A549 (cell line): Measurements from ENCODE around the gene GFER. TPM values are rescaled to one million over a fixed set of nuclear protein-coding genes. Genes with fewer than 3 reads are reported as not detected.

ENCODE experiments used
- ATAC-seq, 2 experiments: fragments of 200-7000 bp in 1 of 2; fragments of >200 bp in 1 of 2; cut with Nextera tagmentation in 1 of 2; cut with Tn5 transposase in 1 of 2; 3 replicates each; pipeline versions ENCODE4 v1.8.0 to v1.9.1; 2018 to 2020; ENCODE audit warnings: mild to moderate bottlenecking in 1 of 2, moderate library complexity in 1 of 2
- CTCF ChIA-PET: fragments of 300-600 bp; sonication (Branson Sonifier 250); formaldehyde crosslinking; extraction: SDS; loops from one replicate; lab custom pipeline; 2021; ENCODE audit warnings: antibody characterized with exemption, inconsistent platforms; lab: Yijun Ruan, JAX
- POLR2A ChIA-PET: fragments of 350-600 bp; formaldehyde crosslinking; extraction: SDS; loops from one replicate; lab custom pipeline; 2021; ENCODE audit warnings: antibody characterized with exemption, inconsistent platforms; lab: Yijun Ruan, JAX
- DNase-seq, 2 experiments: peaks; one replicate each; pipeline versions ENCODE4 v3.0.0 to v3.0.0-alpha.2; 2011 to 2016; ENCODE audit warnings: low read depth in 1 of 2, low spot score in 1 of 2
- FAIRE-seq: peaks from 2 replicates; lab custom pipeline; 2011; peaks lifted over from hg19 to GRCh38; lab: Jason Lieb, UNC
- H3K27ac ChIP-seq, 2 experiments: fragments of >200 bp; sonication (Bioruptor Twin); formaldehyde crosslinking; 3 replicates each; pipeline ENCODE4 v1.5.1; 2016 to 2017
- H3K4me1 ChIP-seq: fragments of >200 bp; sonication (Bioruptor Twin); formaldehyde crosslinking; 3 replicates; pipeline ENCODE4 v1.6.1; 2016
- H3K4me2 ChIP-seq: fragments of >200 bp; sonication (Bioruptor Twin); formaldehyde crosslinking; 3 replicates; pipeline ENCODE4 v1.6.1; 2016
- H3K4me3 ChIP-seq: fragments of >200 bp; sonication (Bioruptor Twin); formaldehyde crosslinking; 3 replicates; pipeline ENCODE4 v1.5.1; 2016
- H3K9me3 ChIP-seq: fragments of >200 bp; sonication (Bioruptor Twin); formaldehyde crosslinking; 3 replicates; pipeline ENCODE4 v1.6.1; 2016
- BCL3 ChIP-seq: fragments of >200 bp; sonication (Bioruptor Twin); formaldehyde crosslinking; IDR thresholded peaks from 3 replicates; pipeline ENCODE4 v1.6.1; 2016
- CHD2 ChIP-seq: fragments of 150-350 bp; IDR thresholded peaks from 2 replicates; pipeline ENCODE4 v1.6.1; 2014; ENCODE audit warnings: low read length; ENCODE audit not compliant: partially characterized antibody
- CTCF ChIP-seq: fragments of >200 bp; sonication (Bioruptor Twin); formaldehyde crosslinking; IDR thresholded peaks from 3 replicates; pipeline ENCODE4 v1.5.1; 2016
- EHMT2 ChIP-seq: fragments of 200-600 bp; sonication (generic); IDR thresholded peaks from 2 replicates; pipeline ENCODE4 v1.6.1; 2016; ENCODE audit warnings: antibody characterized with exemption, low read depth, mild to moderate bottlenecking, moderate library complexity
- ELK1 ChIP-seq: fragments of 150-350 bp; IDR thresholded peaks from 2 replicates; pipeline ENCODE4 v1.6.1; 2014; ENCODE audit warnings: low read depth, mild to moderate bottlenecking, low read length
- ESRRA ChIP-seq: fragments of 150-350 bp; IDR thresholded peaks from 2 replicates; pipeline ENCODE4 v1.6.1; 2014; ENCODE audit warnings: mild to moderate bottlenecking, low read length, borderline replicate concordance
- KDM5A ChIP-seq: fragments of 200-600 bp; sonication (generic); IDR thresholded peaks from 2 replicates; pipeline ENCODE4 v1.6.1; 2016; ENCODE audit warnings: antibody characterized with exemption, mild to moderate bottlenecking
- REST ChIP-seq: fragments of 200-600 bp; sonication (generic); IDR thresholded peaks from 2 replicates; pipeline ENCODE4 v1.6.1; 2016; ENCODE audit warnings: antibody characterized with exemption, mild to moderate bottlenecking, moderate library complexity
- ZFP36 ChIP-seq: fragments of 450-650 bp; IDR thresholded peaks from 2 replicates; pipeline ENCODE4 v1.6.1; 2014; ENCODE audit warnings: borderline replicate concordance; ENCODE audit not compliant: partially characterized antibody
- ZNF302 ChIP-seq: fragments of 250-450 bp; sonication (Bioruptor Pico); IDR thresholded peaks from 2 replicates; pipeline ENCODE4 v1.9.0; 2021; ENCODE audit warnings: inconsistent platforms, mild to moderate bottlenecking, moderate library complexity
- WGBS: methylation state at CpG from one replicate; pipeline ENCODE4 v1.1.6; 2017; ENCODE audit errors: missing lambda C conversion rate; 5-methylcytosine and 5-hydroxymethylcytosine counted together
- polyA plus RNA-seq, 4 experiments: library from polyadenylated mRNA; depleted of rRNA in 3 of 4; stranded (reverse); fragments of >200 nt; fragmentation: RNase III in 1 of 4; extraction: RNeasy Plus Mini Kit Qiagen cat#74134 plus additional on column Dnase treatment in 1 of 4; gene quantifications; 2 replicates in 3 of 4; 3 replicates in 1 of 4; pipeline ENCODE4 v1.2.3, GENCODE V29; 2011 to 2017

GFER gene
- polyA plus RNA-seq, 2 of the 4 experiments (the other 2 are of a cell fraction) = 12.9 to 33.9 TPM

GRCh38 chr16:1940273-1941161, 43.5 kb upstream of the GFER start:
- Histone ChIP-seq H3K27ac (no peak overlapping the region), H3K4me1 (peaks cover 22% of the 10 kb centered on the region), H3K4me2 (no peak overlapping the region), H3K4me3 (no peak overlapping the region)
- ATAC-seq (no peak), FAIRE-seq (no peak), DNase-seq (no peak)
- CTCF ChIA-PET = interaction anchor here (0.6 to 7.1 kb wide), 15 partner anchors 8 to 200 kb away, joined by 3 to 63 read pairs (median 6); partner anchors contain the start of genes RNF151, RPL3L and RPS2
- WGBS = 91% methylated on average over 23 of the region's 23 CpGs
- TF ChIP-seq ESRRA = no peak
- TF ChIP-seq, all 56 proteins: peak for 0
- POLR2A ChIA-PET = interaction anchor here (0.6 to 1.8 kb wide), 3 partner anchors 8 to 58 kb away, joined by 3 to 13 read pairs (median 6); partner anchors contain the start of gene RPS2
- H3K9me3 ChIP-seq = no peaks in the 10 kb centered on the region

- Histone ChIP-seq H3K4me2 (peak overlapping the region; percentile 86), H3K27ac (peak overlapping the region; percentile 79 to 92), H3K9me3 (no peaks in the 10 kb centered on the region), H3K4me1 (peaks cover 19% of the 10 kb centered on the region), H3K4me3 (peak overlapping the region; percentile 84)
- ChIA-PET POLR2A (interaction anchor here (1.8 kb wide), 1 partner anchor 23 kb away, joined by 6 read pairs; the partner anchor contains the start of gene RPS2), CTCF (interaction anchor here (0.6 to 7.1 kb wide), 15 partner anchors 9 to 199 kb away, joined by 3 to 63 read pairs (median 6); partner anchors contain the start of genes RNF151, RPL3L and RPS2)
- DNase-seq = no peak
- peak in 1 of 2 experiments; percentile 42; a peak in 2 of 6 replicates for ATAC-seq
- no peak for FAIRE-seq
- no peak for TF ChIP-seq KDM5A
- TF ChIP-seq CTCF = peak; percentile 11; the same call in 1 of the 3 replicates
- no peak for TF ChIP-seq BCL3
- no peak for TF ChIP-seq ELK1
- WGBS = 82% methylated on average over 30 of the region's 30 CpGs
Measured at GRCh38 chr16:1941162-1942046, 42.6 kb upstream of the GFER start.

- DNase-seq = no peak
- peak overlapping the region; percentile 84 for H3K4me3 ChIP-seq
- H3K4me2 ChIP-seq = peak overlapping the region; percentile 86
- 25% methylated on average over 13 of the region's 17 CpGs for WGBS
- no peak for TF ChIP-seq EHMT2
- no peak for TF ChIP-seq REST
- TF ChIP-seq CHD2 = no peak
- TF ChIP-seq ZNF302 (CRISPR knock-in tag) = no peak
- no peak for TF ChIP-seq ZFP36
- peak; percentile 12 to 29; a peak in 5 of 6 replicates for ATAC-seq
- H3K9me3 ChIP-seq = no peaks in the 10 kb centered on the region
- POLR2A ChIA-PET = no interaction called here
- peaks cover 19% of the 10 kb centered on the region for H3K4me1 ChIP-seq
- FAIRE-seq = no peak
- CTCF ChIA-PET = interaction anchor here (0.7 to 7.1 kb wide), 12 partner anchors 10 to 198 kb away, joined by 3 to 63 read pairs (median 6); partner anchors contain the start of genes RNF151 and RPS2
- H3K27ac ChIP-seq = peak overlapping the region; percentile 79 to 92
Measured at GRCh38 chr16:1942047-1942809, 41.8 kb upstream of the GFER start.
